Jurkat, Clone E6-1 (cell line): Measurements from ENCODE around the gene LCN2. TPM values are rescaled to one million over a fixed set of nuclear protein-coding genes. Genes with fewer than 3 reads are reported as not detected.
"Not testable (repeated sequence)": the region's sequence is repeated elsewhere in the genome, so short reads cannot be mapped to it uniquely, and the experiment has no call there.

Source experiments
- DNase-seq: peaks from one replicate; pipeline ENCODE4 v3.0.0-alpha.2; 2011; ENCODE audit warnings: low read depth, low spot score
- H3K4me3 ChIP-seq: 2 replicates; pipeline ENCODE4 v1.5.1; 2011; ENCODE audit warnings: mild to moderate bottlenecking, low read length, control low read depth, moderate library complexity
- polyA plus RNA-seq: library from polyadenylated mRNA; unstranded; fragments of >200 nt; gene quantifications from one replicate; pipeline ENCODE4 v1.2.1, GENCODE V29; 2012; ENCODE audit warnings: missing spikeins; ENCODE audit not compliant: insufficient read length, insufficient read depth

LCN2 gene
- polyA plus RNA-seq, result not detected

- H3K4me3 ChIP-seq, result no peak within 1 kb of the TSS
- no peak for DNase-seq
Observed at GRCh38 chr9:128149001-128149701, at the start of gene LCN2. LCN2 (plus strand) TSS chr9:128149453; CDS start chr9:128149526, 73 bp downstream.

DNA sequence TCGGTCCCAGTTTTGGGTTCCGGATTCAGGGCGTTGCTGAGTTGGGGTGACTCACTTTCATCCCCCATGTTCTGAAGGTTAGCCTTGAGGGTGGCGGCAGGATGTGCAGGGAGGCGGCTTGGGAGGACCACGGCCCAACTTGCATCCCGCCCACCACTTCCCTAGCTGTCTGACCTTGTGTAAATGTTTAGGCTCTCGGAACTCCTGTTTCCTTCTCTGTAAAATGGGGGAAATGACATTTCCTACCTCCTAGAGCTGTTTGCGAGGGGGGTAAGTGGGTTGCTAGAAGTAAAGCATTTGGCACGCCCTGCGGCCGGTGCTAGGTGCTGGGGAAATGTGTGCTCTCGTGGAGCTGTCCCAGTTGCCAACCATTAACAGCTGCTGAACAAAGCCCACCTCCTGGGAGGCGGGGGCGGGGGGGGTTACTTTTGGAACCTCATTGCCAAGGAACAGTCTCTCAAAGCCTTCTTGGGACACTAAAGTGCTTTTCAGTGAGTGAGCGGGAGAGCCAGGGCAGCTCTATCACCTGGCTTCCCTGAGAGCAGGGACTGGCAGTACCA lies 49.2 kb upstream of the LCN2 start:
- H3K4me3 ChIP-seq, result no peak overlapping the region
- DNase-seq, result no peak

DNA sequence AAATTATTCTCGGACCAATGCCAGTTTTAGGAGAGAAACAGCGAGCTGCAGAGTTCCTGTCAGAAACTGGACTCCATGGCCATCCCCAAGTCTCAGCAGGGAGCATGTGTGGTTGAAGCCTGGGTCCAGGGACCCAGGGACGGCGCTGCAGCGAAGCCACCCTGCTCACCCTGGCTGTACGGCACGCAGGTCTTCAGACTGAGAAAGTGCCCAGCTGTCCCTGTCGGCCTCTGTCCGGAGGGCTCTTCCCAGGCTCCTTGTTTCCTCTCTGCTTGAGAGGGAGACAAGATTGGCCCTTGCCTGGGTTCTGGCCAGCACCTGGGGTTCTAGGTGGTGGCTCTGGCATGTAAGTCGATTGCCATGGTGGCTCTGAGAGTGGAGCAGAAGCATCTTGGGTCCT lies 48.7 kb upstream of the LCN2 start:
- no peak for DNase-seq
- no peak overlapping the region for H3K4me3 ChIP-seq

DNA sequence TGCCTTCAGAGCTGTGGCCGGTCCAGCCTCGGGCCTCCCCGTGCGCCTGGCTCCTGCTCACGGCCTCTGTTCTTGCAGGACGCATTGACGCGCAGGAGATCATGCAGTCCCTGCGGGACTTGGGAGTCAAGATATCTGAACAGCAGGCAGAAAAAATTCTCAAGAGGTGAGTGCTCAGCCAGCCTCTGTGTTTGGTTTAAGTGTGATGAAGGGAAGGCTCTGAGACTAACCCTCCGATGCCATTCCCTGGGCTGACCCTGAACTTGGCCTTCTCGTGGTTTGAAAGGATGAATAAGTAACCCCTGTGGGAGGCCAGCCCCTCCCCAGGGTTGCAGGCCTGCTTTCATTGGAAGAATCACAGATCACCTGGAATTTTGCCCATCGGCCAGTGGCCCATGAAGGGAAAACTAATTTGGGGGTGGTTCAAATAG lies 48.0 kb upstream of the LCN2 start:
- no peak for DNase-seq
- no peak overlapping the region for H3K4me3 ChIP-seq

DNA sequence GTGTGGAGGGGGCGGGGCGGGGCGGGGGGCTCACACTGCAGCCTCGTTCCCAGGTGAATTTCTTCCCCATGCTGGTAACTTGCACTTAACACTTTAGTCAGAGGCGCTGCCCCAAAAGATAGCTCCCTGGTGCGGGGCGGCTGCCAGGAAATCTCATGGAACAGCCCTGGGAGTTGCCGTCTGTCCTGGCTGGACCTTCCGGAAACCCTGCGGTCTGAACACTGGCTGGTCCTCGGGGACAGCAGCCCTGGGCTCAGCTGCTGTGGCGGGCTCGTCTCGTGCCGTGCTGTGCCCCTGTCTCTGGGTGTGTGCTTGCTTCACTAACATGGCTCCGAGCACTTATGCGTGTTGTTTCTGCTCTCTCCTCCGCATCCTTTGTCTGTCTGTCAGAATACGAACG lies 47.6 kb upstream of the LCN2 start:
- DNase-seq, result no peak
- no peak overlapping the region for H3K4me3 ChIP-seq

DNA sequence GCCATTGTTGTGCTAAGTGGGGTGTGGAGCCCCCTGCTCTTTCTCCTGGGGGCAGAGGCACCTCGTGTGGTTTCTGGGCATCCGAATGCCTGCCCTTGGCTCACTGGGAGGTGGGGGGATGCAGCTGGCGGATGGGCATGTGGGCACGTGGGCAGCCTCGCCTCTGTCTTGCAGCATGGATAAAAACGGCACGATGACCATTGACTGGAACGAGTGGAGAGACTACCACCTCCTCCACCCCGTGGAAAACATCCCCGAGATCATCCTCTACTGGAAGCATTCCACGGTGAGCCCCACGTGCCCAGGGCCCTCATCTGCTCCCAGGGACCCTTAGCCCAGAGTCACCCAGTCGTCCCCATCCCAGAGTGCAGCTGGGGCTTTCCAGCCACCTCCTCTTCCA lies 47.1 kb upstream of the LCN2 start:
- DNase-seq, result no peak
- H3K4me3 ChIP-seq, result no peak overlapping the region

- H3K4me3 ChIP-seq, result peak overlapping the region; percentile 43
- DNase-seq, result peak; percentile 69
Observed at GRCh38 chr9:128102861-128103588, 46.2 kb upstream of the LCN2 start.

GRCh38 chr9:128103589-128103962 lies 45.7 kb upstream of the LCN2 start:
- peak overlapping the region; percentile 43 for H3K4me3 ChIP-seq
- DNase-seq, result peak; percentile 94

- H3K4me3 ChIP-seq, result peak overlapping the region; percentile 43
- DNase-seq, result peak; percentile 75
Observed at GRCh38 chr9:128104171-128104618, 45.1 kb upstream of the LCN2 start.

DNA sequence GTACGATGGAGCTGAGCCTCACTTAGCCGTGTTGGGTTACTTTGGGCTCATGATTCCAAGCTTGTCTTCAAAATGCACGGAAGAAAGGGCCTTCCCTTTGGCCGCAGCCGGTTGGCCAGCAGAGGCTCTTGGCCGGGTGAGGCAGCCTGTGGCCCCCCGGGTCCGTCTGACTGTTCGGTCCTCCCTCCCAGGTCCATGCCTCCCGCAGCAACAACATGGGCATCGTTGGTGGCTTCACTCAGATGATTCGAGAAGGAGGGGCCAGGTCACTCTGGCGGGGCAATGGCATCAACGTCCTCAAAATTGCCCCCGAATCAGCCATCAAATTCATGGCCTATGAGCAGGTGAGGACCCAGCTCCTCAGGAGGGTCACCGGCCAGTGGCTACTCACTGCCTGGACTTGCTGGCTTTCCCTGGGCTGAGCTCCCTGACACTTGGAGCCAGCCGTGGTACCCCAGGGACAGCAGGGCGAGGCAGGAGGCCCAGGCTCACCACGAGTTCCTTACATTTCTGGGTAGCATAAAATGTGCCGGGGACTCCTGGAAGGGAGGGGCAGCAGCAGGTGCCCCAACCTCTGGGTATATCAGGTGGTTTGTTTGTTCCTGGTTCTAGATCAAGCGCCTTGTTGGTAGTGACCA lies 43.6 kb upstream of the LCN2 start:
- no peak overlapping the region for H3K4me3 ChIP-seq

DNA sequence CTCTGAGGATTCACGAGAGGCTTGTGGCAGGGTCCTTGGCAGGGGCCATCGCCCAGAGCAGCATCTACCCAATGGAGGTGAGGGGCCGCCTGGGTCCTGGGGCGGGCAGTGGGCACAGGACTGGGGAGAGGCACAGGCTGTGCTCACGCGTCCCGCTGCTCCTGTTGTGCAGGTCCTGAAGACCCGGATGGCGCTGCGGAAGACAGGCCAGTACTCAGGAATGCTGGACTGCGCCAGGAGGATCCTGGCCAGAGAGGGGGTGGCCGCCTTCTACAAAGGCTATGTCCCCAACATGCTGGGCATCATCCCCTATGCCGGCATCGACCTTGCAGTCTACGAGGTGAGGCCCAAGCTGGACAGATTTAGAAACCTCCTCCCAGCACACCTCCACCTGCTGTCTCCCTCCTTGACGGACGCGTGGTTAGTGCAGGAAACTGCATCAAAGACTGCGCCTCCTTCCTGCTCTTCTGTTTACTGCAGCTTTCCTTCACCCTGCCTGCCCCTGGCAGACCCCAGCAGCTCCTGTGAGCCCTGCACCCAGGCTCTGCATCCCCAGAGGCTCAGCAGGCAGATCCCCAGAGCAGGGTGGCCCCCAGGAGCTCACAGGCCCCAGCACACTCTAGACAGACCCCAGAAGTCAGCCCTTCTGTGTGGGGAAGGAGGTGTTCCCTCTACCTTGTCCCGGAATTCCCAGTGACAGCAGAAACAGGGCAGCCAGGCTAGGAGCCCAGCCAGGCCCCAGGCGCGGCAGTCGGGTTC lies 42.9 kb upstream of the LCN2 start:
- peak; percentile 55 for DNase-seq
- no peak overlapping the region for H3K4me3 ChIP-seq

More for the DNA sequence above, 43.6 kb upstream of the LCN2 start:
- no peak for DNase-seq

DNA sequence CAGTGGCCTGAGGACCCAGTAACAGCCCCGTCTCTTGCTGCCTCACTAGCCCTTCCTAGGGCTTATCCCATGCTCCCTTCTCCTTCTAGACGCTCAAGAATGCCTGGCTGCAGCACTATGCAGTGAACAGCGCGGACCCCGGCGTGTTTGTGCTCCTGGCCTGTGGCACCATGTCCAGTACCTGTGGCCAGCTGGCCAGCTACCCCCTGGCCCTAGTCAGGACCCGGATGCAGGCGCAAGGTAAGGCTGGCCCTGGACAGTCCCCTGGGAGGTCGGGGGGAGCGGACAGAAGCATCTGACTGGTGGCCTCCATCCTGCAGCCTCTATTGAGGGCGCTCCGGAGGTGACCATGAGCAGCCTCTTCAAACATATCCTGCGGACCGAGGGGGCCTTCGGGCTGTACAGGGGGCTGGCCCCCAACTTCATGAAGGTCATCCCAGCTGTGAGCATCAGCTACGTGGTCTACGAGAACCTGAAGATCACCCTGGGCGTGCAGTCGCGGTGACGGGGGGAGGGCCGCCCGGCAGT lies 42.2 kb upstream of the LCN2 start:
- DNase-seq, result no peak
- H3K4me3 ChIP-seq, result no peak overlapping the region

- no peak overlapping the region for H3K4me3 ChIP-seq
- no peak for DNase-seq
Observed at GRCh38 chr9:128107468-128108268, 41.6 kb upstream of the LCN2 start.

DNA sequence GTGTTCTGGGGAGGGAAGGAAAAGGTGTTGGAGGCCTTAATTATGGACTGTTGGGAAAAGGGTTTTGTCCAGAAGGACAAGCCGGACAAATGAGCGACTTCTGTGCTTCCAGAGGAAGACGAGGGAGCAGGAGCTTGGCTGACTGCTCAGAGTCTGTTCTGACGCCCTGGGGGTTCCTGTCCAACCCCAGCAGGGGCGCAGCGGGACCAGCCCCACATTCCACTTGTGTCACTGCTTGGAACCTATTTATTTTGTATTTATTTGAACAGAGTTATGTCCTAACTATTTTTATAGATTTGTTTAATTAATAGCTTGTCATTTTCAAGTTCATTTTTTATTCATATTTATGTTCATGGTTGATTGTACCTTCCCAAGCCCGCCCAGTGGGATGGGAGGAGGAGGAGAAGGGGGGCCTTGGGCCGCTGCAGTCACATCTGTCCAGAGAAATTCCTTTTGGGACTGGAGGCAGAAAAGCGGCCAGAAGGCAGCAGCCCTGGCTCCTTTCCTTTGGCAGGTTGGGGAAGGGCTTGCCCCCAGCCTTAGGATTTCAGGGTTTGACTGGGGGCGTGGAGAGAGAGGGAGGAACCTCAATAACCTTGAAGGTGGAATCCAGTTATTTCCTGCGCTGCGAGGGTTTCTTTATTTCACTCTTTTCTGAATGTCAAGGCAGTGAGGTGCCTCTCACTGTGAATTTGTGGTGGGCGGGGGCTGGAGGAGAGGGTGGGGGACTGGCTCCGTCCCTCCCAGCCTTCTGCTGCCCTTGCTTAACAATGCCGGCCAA lies 40.8 kb upstream of the LCN2 start:
- no peak overlapping the region for H3K4me3 ChIP-seq
- DNase-seq, result no peak

GRCh38 chr9:128109050-128109709 lies 40.1 kb upstream of the LCN2 start:
- no peak overlapping the region for H3K4me3 ChIP-seq
- DNase-seq, result no peak

- not testable (repeated sequence) for H3K4me3 ChIP-seq, DNase-seq
Observed at GRCh38 chr9:128111726-128112125, 37.5 kb upstream of the LCN2 start.
